Heart right ventricle (tissue), 16 donors: ENCODE results near the gene GALNTL6. TPM values are rescaled to one million over a fixed set of nuclear protein-coding genes. Genes with fewer than 3 reads are reported as not detected.

Experiments
- ATAC-seq, 8 donors: fragments of 200-7000 bp; cut with Tn5 transposase; one replicate each; pipeline ENCODE4 v1.9.1; 2020; ENCODE audit warnings: mild to moderate bottlenecking in 8 of 8, moderate library complexity in 8 of 8, moderate number of reproducible peaks in 1 of 8
- DNase-seq, 2 donors: peaks; one replicate each; pipeline ENCODE4 v3.0.0-alpha.2; 2020
- H3K27ac ChIP-seq, 10 donors: fragments of 200-600 bp; sonication (generic) in 2 of 10; one replicate each; pipeline versions ENCODE4 v1.5.0 to v1.8.0; 2020 to 2022; ENCODE audit warnings: mild to moderate bottlenecking in 3 of 10
- H3K27me3 ChIP-seq, 7 donors: fragments of 200-600 bp; one replicate each; pipeline ENCODE4 v1.8.0; 2021 to 2022; ENCODE audit warnings: mild to moderate bottlenecking in 2 of 7
- H3K36me3 ChIP-seq, 9 donors: fragments of 200-600 bp; sonication (generic) in 1 of 9; one replicate each; pipeline versions ENCODE4 v1.5.0 to v1.8.0; 2020 to 2022; ENCODE audit warnings: mild to moderate bottlenecking in 2 of 9
- H3K4me1 ChIP-seq, 9 donors: fragments of 200-600 bp; sonication (generic) in 1 of 9; one replicate each; pipeline versions ENCODE4 v1.5.0 to v1.8.0; 2020 to 2022; ENCODE audit warnings: mild to moderate bottlenecking in 4 of 9
- H3K4me3 ChIP-seq, 10 donors: fragments of 200-600 bp; sonication (generic) in 2 of 10; one replicate each; pipeline versions ENCODE4 v1.5.0 to v1.8.0; 2020 to 2022; ENCODE audit warnings: mild to moderate bottlenecking in 7 of 10, moderate library complexity in 2 of 10
- H3K9me3 ChIP-seq, 11 donors: fragments of 200-600 bp in 10 of 11; sonication (generic) in 2 of 11; one replicate each; pipeline versions ENCODE4 v1.5.0 to v1.8.0; 2013 to 2022; ENCODE audit warnings: mild to moderate bottlenecking in 2 of 11, control low read depth in 1 of 11, moderate library complexity in 1 of 11
- WGBS, 2 donors: extraction: QIAGEN DNeasy Blood & Tissue Kit; methylation state at CpG; one replicate each; pipeline ENCODE4 v1.1.7; 2013; ENCODE audit warnings: inconsistent platforms in 1 of 2; 5-methylcytosine and 5-hydroxymethylcytosine counted together
- intact Hi-C, 10 donors: fragments of 100-400 bp; cut with DNase I; formaldehyde crosslinking; loops; one replicate each; pipeline versions ENCODE4 v1.11.1 to v1.14.2; 2022
- polyA plus RNA-seq, 2 donors: library from polyadenylated mRNA; stranded (reverse); fragments of 200-250 nt; gene quantifications; one replicate each; pipeline ENCODE4 v1.2.3, GENCODE V29; 2013
- total RNA-seq, 10 donors: library from RNA; stranded (reverse); fragmentation: NEBNext Ultra II Directional in 3 of 10; extraction: Animal tissue kit (Norgen Biotek cat#: 25700) in 3 of 10; gene quantifications; one replicate each; pipeline versions ENCODE4 v1.2.1 to v1.2.4, GENCODE V29; 2021 to 2023
- TF ChIP-seq, protein P1 (sequence below), 9 donors: fragments of 200-600 bp; sonication (generic) in 2 of 9; IDR thresholded peaks; one replicate each; pipeline versions ENCODE4 v1.5.0 to v1.8.0; 2021 to 2022; ENCODE audit warnings: antibody characterized with exemption in 9 of 9, mild to moderate bottlenecking in 5 of 9, moderate library complexity in 1 of 9
- donor health status: Arrhythmogenic right ventricular cardiomyopathy.
- donor health status: ischemic (EF 13 %, LVEDD 7.1; RV severe dilation, severe dysfunction).
- donor health status: healthy with polysubstance abuse.
- donor health status: DM: no; HTN: yes; CAD: no.
- donor health status: DM: no; HTN: no; CAD: no.
- donor health status: ischemic (EF 25% LVEDD 6.9; RV normal size, moderate dysfunction).
- donor health status: ischemic (EF 25% LVEDD 5.7; RV mildly dilated, moderate dysfunction).
- donor health status: healthy.
- donor health status: DM: yes; HTN: yes; CAD: no.
- donor health status: Ischemic cardiomyopathy.
- donor health status: ischemic (EF 35%, LVEDD 5.7; RV mildly dilated, moderate dysfunction).
- donor health status: nonischemic (EF 11% LVEDD 7.7; RV severe dilation, severe dysfunction).
- donor health status: DM: yes; HTN: yes; CAD: no.
- donor health status: PGD.
- donor health status: ischemic (EF 29% LVEDD 5.4; RV normal size, mild dysfunction).
- donor health status: nonischemic (EF 23%, LVEDD 6.1; RV moderate dilation, normal function).

Gene GALNTL6
- total and polyA plus RNA-seq, 12 donors: 0.14 to 2.6 (median 0.49) TPM; not detected in 6

DNA sequence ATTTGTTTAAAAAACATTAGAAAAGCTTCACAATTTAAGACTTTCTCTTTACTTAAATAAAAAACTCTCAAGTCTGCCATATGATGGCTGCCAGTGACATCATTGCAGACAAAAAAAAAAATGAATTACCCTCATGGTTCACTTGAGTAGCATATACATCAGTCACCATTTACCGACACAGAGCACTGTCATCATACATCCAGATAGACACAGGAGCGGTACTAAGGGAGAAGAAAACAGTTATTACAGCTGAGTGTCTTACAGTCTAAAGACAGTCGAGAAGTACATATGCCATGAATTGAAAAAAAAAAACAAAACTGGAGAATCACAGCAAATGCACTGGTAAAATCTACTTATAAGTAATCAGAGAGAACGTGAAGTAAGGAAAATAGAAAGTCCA is 949.7 kb downstream of the GALNTL6 start:
- H3K4me3 ChIP-seq: no peak overlapping the region
- H3K4me1 ChIP-seq: no peaks in the 10 kb centered on the region
- no peaks in the 10 kb centered on the region for H3K9me3 ChIP-seq
- H3K27ac ChIP-seq: no peak overlapping the region
- DNase-seq (no peak), ATAC-seq (no peak)
- intact Hi-C loops: no loop called here
- 76 to 83% methylated on average over 4 of the region's 4 CpGs for WGBS, 2 donors
- TF ChIP-seq, protein P1, sequence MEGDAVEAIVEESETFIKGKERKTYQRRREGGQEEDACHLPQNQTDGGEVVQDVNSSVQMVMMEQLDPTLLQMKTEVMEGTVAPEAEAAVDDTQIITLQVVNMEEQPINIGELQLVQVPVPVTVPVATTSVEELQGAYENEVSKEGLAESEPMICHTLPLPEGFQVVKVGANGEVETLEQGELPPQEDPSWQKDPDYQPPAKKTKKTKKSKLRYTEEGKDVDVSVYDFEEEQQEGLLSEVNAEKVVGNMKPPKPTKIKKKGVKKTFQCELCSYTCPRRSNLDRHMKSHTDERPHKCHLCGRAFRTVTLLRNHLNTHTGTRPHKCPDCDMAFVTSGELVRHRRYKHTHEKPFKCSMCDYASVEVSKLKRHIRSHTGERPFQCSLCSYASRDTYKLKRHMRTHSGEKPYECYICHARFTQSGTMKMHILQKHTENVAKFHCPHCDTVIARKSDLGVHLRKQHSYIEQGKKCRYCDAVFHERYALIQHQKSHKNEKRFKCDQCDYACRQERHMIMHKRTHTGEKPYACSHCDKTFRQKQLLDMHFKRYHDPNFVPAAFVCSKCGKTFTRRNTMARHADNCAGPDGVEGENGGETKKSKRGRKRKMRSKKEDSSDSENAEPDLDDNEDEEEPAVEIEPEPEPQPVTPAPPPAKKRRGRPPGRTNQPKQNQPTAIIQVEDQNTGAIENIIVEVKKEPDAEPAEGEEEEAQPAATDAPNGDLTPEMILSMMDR (IDR thresholded peaks at IDR 0.05): no peak
- H3K36me3 ChIP-seq: no peaks in the 10 kb centered on the region
- H3K27me3 ChIP-seq: no peaks in the 10 kb centered on the region

DNA sequence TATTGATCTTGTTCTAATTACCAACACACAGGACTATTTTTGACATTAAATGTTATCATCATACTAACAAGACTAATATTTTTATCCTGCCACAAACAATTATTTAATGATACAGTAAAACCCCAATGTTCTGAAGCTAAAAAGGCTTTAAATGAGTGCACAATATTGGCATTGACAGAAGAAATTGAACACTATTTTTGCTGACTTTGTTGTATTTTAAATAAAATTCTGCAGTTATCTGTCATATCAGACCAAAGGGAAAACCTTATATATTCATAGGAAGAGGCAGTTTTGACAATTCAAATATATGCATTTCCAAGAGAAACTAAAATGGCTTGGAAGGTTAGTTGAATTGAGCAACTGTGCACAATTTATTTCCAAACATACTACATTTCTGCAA is 957.6 kb downstream of the GALNTL6 start:
- H3K4me3 ChIP-seq: no peak overlapping the region
- H3K4me1 ChIP-seq: no peaks in the 10 kb centered on the region
- H3K27ac ChIP-seq: no peak overlapping the region
- TF ChIP-seq, protein P1 (IDR thresholded peaks at IDR 0.05): no peak
- ATAC-seq (no peak), DNase-seq (no peak)
- intact Hi-C loops: no loop called here
- no peaks in the 10 kb centered on the region for H3K27me3 ChIP-seq
- no peaks in the 10 kb centered on the region for H3K36me3 ChIP-seq
- no peaks in the 10 kb centered on the region for H3K9me3 ChIP-seq

DNA sequence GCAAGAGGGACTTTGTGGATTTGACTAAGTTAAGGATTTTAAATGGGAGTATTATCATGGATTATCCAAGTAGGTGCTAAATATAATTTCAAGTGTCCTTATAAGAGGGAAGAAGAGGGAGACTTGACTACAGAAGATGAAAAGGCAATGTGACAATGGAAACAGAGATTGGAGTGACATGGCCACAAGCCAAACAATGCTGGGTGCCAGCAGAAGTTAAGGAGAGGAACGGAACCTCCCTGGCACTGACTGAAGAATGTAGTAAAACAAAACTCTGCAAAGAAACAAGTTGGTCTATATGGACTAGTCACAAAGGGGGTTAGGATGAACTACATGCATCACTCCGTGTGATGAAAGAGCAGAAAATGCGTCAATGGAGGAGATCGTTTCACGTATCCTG is 959.6 kb downstream of the GALNTL6 start:
- intact Hi-C loops: no loop called here
- Histone ChIP-seq H3K9me3 (no peaks in the 10 kb centered on the region), H3K27ac (no peak overlapping the region), H3K36me3 (no peaks in the 10 kb centered on the region), H3K4me1 (no peaks in the 10 kb centered on the region), H3K27me3 (no peaks in the 10 kb centered on the region), H3K4me3 (no peak overlapping the region)
- no peak for ATAC-seq
- TF ChIP-seq, protein P1 (IDR thresholded peaks at IDR 0.05): no peak
- DNase-seq: no peak
- 77 to 78% methylated on average over 5 of the region's 5 CpGs for WGBS, 2 donors

DNA sequence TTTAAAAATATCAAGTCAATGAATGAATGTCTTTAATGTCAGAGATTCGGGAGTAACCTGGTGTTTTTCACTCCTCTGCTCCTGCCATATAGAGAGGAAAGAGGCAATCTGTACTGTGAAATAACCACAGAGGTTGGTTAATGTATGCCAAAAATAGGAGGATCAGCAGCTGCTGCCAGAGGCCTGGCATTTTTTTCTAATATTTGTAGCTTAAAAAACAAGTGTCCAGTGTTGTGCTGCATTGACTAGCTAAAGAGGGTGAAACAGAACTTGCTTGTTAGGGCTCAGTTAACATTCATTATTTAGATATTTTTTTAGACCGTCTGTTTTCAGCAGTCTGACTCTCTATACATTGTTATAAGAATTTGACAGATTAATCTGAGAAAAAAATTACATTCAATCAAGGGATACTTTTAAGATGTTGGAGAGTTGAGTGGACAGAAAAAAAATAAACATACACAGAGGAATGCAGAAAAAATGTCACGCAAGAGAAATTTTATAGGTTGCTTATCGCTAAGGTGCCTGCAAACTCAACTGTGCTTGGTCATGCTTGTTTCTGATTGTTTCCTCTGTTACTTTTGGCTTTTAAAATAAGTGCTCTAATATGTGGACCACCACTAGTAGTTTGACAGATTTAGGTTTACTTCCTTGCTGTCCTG is 963.1 kb downstream of the GALNTL6 start:
- 73 to 74% methylated on average over 4 of the region's 4 CpGs for WGBS, 2 donors
- no peaks in the 10 kb centered on the region for H3K9me3 ChIP-seq
- H3K27ac ChIP-seq: no peak overlapping the region
- intact Hi-C loops: no loop called here
- H3K27me3 ChIP-seq: no peaks in the 10 kb centered on the region
- no peaks in the 10 kb centered on the region for H3K36me3 ChIP-seq
- DNase-seq: no peak
- TF ChIP-seq, protein P1 (IDR thresholded peaks at IDR 0.05): no peak
- no peak for ATAC-seq
- H3K4me3 ChIP-seq: no peak overlapping the region
- no peaks in the 10 kb centered on the region for H3K4me1 ChIP-seq
